ENCODE data around the gene SPEF1. TPM values are rescaled to one million over a fixed set of nuclear protein-coding genes. Genes with fewer than 3 reads are reported as not detected.

The SPEF1 gene
- total RNA-seq, 2 experiments from 2014 or later = not detected

DNA sequence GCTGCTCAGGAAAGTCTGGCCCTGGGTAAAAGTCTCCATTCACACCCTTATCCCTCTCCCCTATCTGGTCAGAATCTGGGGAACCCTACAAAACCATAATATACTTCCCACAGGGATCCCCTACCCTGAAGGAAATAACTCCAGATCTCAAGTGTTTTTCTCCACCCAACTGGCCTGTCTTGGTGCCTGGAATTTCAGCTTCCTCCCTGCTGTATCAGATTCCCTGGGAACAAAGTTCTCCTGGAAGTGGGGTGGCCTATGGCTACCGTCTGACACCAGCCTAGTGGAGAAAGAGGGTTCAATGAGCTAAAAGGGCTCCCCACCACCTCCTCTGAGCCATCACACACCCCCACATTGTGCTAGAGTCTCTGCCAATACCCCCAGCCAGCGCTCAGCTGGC lies 33.8 kb downstream of the SPEF1 start:
- Mint-ChIP-seq H3K27ac (no peak overlapping the region), H3K4me1 (ENCODE audit: low read depth) (peaks cover 18% of the 10 kb centered on the region), H3K9me3 (no peaks in the 10 kb centered on the region), H3K36me3 (ENCODE audit: low read depth) (no peaks in the 10 kb centered on the region), H3K4me3 (no peak overlapping the region), H3K27me3 (peaks cover 6% of the 10 kb centered on the region)
- TF ChIP-seq, protein P1, sequence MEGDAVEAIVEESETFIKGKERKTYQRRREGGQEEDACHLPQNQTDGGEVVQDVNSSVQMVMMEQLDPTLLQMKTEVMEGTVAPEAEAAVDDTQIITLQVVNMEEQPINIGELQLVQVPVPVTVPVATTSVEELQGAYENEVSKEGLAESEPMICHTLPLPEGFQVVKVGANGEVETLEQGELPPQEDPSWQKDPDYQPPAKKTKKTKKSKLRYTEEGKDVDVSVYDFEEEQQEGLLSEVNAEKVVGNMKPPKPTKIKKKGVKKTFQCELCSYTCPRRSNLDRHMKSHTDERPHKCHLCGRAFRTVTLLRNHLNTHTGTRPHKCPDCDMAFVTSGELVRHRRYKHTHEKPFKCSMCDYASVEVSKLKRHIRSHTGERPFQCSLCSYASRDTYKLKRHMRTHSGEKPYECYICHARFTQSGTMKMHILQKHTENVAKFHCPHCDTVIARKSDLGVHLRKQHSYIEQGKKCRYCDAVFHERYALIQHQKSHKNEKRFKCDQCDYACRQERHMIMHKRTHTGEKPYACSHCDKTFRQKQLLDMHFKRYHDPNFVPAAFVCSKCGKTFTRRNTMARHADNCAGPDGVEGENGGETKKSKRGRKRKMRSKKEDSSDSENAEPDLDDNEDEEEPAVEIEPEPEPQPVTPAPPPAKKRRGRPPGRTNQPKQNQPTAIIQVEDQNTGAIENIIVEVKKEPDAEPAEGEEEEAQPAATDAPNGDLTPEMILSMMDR (IDR thresholded peaks at IDR 0.05) = no peak
- POLR2A ChIA-PET = no interaction called here
- intact Hi-C loops (cut with DNase I, micrococcal nuclease) = no loop called here
- Histone ChIP-seq H3K4me1 (ENCODE audit: insufficient read depth, low read length) (peaks cover 18% of the 10 kb centered on the region), H3K27me3 (ENCODE audit: control insufficient read depth in 1 of 2, insufficient read depth in 2 of 2, low read length in 2 of 2) (peaks cover 3 to 19% of the 10 kb centered on the region in 2 experiments), H3K36me3 (ENCODE audit: insufficient read depth, low read length) (no peaks in the 10 kb centered on the region), H3K9me3 (ENCODE audit: control insufficient read depth in 1 of 2, insufficient read depth in 1 of 2, low read length in 2 of 2) (no peaks in the 10 kb centered on the region), H3K4me3 (ENCODE audit: low read length) (no peak overlapping the region), H3K27ac (ENCODE audit: low read depth in 1 of 2, low read length in 2 of 2) (no peak overlapping the region)
- ATAC-seq (ENCODE audit: poor library complexity) (no peak), DNase-seq (no peak)
- CTCF ChIA-PET = no interaction called here

DNA sequence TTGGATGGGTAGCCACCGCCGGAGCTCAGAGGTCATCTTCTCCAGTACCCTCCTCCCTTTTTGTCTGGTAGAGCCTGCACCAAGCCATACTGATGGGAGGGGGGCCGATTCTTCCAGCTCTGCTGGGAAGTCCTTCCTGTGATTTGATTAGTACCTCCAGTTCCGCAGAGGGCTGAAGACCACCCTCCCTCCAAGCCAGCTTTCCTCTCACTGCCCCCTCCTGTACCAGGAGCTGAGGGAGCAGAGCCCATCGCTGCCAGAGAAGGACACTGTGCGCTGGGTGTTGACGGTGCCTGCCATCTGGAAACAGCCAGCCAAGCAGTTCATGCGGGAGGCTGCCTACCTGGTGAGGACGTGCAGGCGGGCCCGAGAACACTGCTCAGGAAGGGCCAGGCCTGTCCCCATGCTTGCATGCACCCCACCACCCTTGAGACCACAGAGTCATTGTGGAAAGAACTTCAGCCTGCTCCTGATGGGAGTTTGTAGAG lies 35.5 kb downstream of the SPEF1 start:
- ChIA-PET CTCF (interaction anchor here (0.6 to 1.5 kb wide), 3 partner anchors 7 to 75 kb away, joined by 3 to 4 read pairs (median 3); partner anchors contain the start of genes ADISSP and AP5S1), POLR2A (interaction anchor here (0.5 to 1.8 kb wide), 2 partner anchors 17 to 22 kb away, joined by 3 to 9 read pairs; partner anchors contain the start of gene ADISSP)
- H3K27ac Mint-ChIP-seq = no peak overlapping the region
- H3K4me3 Mint-ChIP-seq = no peak overlapping the region
- no peaks in the 10 kb centered on the region for H3K9me3 Mint-ChIP-seq
- Histone ChIP-seq H3K27ac (ENCODE audit: low read depth in 1 of 2, low read length in 2 of 2) (no peak overlapping the region), H3K36me3 (ENCODE audit: insufficient read depth, low read length) (no peaks in the 10 kb centered on the region), H3K27me3 (ENCODE audit: control insufficient read depth in 1 of 2, insufficient read depth in 2 of 2, low read length in 2 of 2) (peaks cover 3 to 19% of the 10 kb centered on the region in 2 experiments), H3K4me3 (ENCODE audit: low read length) (no peak overlapping the region), H3K4me1 (ENCODE audit: insufficient read depth, low read length) (peaks cover 14% of the 10 kb centered on the region), H3K9me3 (ENCODE audit: control insufficient read depth in 1 of 2, insufficient read depth in 1 of 2, low read length in 2 of 2) (no peaks in the 10 kb centered on the region)
- H3K4me1 Mint-ChIP-seq (ENCODE audit: low read depth) = peaks cover 13% of the 10 kb centered on the region
- no peak for ATAC-seq (ENCODE audit: poor library complexity)
- peaks cover 6% of the 10 kb centered on the region for H3K27me3 Mint-ChIP-seq
- H3K36me3 Mint-ChIP-seq (ENCODE audit: low read depth) = no peaks in the 10 kb centered on the region
- TF ChIP-seq, protein P1 (IDR thresholded peaks at IDR 0.05) = no peak
- intact Hi-C loops (cut with DNase I, micrococcal nuclease) = no loop called here
- peak in 1 of 14 experiments; percentile 17 for DNase-seq

DNA sequence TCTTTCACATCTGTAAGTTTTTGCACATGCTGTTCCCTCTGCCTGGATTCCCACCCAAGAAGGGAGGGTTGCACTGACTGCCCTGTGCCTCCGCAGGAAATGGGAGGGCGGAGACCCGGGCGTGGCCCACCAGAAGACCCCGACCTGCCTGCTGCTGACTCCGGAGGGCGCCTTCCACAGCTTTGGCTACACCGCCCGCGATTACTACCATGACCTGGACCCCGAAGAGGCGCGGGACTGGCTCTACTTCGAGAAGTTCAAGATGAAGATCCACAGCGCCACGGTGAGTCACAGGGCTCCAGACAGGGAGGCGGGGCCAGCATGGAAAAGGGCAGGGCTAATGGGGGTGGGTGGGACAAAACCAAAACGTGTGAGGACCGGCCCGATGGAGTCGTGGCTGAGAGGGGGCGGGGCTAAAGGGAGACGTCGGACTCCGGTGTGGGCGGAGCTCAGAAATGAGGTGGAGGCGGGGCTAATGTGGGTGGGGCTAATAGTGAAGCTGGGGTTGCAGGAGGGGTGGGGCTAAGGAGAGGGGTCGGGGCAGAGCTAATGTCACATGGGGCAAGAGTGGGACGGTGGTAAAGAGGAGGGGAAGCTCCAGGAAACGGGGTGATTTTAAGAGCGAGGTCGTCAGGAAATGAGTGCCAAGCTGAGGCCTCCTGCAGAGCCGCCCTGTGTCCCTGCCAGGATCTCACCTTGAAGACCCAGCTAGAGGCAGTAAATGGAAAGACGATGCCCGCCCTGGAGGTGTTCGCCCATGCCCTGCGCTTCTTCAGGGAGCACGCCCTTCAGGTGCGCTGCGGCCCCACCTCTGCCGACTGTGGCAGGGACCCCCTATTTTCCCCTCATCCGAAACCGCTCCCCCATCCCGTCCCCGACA lies 36.2 kb downstream of the SPEF1 start:
- intact Hi-C loops (cut with DNase I, micrococcal nuclease) = no loop called here
- H3K4me3 Mint-ChIP-seq = peak overlapping the region; percentile 79
- Histone ChIP-seq H3K27ac (ENCODE audit: low read depth in 1 of 2, low read length in 2 of 2) (no peak overlapping the region), H3K36me3 (ENCODE audit: insufficient read depth, low read length) (no peaks in the 10 kb centered on the region), H3K9me3 (ENCODE audit: control insufficient read depth in 1 of 2, insufficient read depth in 1 of 2, low read length in 2 of 2) (no peaks in the 10 kb centered on the region), H3K27me3 (ENCODE audit: control insufficient read depth in 1 of 2, insufficient read depth in 2 of 2, low read length in 2 of 2) (peaks cover 3 to 19% of the 10 kb centered on the region in 2 experiments), H3K4me3 (ENCODE audit: low read length) (peak overlapping the region; percentile 30), H3K4me1 (ENCODE audit: insufficient read depth, low read length) (peaks cover 14% of the 10 kb centered on the region)
- peak; percentile 45 to 89 (median 71) for DNase-seq
- no peaks in the 10 kb centered on the region for H3K9me3 Mint-ChIP-seq
- peak; percentile 90 for ATAC-seq (ENCODE audit: poor library complexity)
- H3K36me3 Mint-ChIP-seq (ENCODE audit: low read depth) = no peaks in the 10 kb centered on the region
- peaks cover 6% of the 10 kb centered on the region for H3K27me3 Mint-ChIP-seq
- CTCF ChIA-PET = interaction anchor here (0.6 to 1.5 kb wide), 5 partner anchors 8 to 110 kb away, joined by 3 to 4 read pairs (median 3); partner anchors contain the start of genes ADISSP and AP5S1
- H3K27ac Mint-ChIP-seq = no peak overlapping the region
- POLR2A ChIA-PET = interaction anchor here (1.8 kb wide), 1 partner anchor 23 kb away, joined by 9 read pairs; the partner anchor contains the start of gene ADISSP
- peaks cover 13% of the 10 kb centered on the region for H3K4me1 Mint-ChIP-seq (ENCODE audit: low read depth)
- TF ChIP-seq, protein P1 (IDR thresholded peaks at IDR 0.05) = no peak
